ENCODE data around the gene GPX5.

- TF ChIP-seq CTCF (conservative IDR thresholded peaks at IDR 0.05; ENCODE audit: low read depth, low read length) (no peak), EZH2 (IDR thresholded peaks at IDR 0.05; ENCODE audit: borderline replicate concordance, low read depth, low read length, poor library complexity, severe bottlenecking) (no peak)
Measured at GRCh38 chr6:28555136-28555535, 29.5 kb downstream of the GPX5 start.
